ENCODE results near the gene FAM228B.
"Not testable (repeated sequence)": the region's sequence is repeated elsewhere in the genome, so short reads cannot be mapped to it uniquely, and the experiment has no call there.

The FAM228B gene

GRCh38 chr2:24123922-24124580 is 782 bp downstream of the FAM228B start:
- in situ Hi-C loops (cut with MboI; ENCODE audit: low pct_unique_long_range_greater_than_20kb, low sequenced_read_pairs, unreplicated experiment): no loop called here
- no peak for TF ChIP-seq CTCF (IDR thresholded peaks at IDR 0.05; ENCODE audit: extremely low read depth, insufficient read depth, missing control alignments)
- DNase-seq (ENCODE audit: low spot score): no peak

DNA sequence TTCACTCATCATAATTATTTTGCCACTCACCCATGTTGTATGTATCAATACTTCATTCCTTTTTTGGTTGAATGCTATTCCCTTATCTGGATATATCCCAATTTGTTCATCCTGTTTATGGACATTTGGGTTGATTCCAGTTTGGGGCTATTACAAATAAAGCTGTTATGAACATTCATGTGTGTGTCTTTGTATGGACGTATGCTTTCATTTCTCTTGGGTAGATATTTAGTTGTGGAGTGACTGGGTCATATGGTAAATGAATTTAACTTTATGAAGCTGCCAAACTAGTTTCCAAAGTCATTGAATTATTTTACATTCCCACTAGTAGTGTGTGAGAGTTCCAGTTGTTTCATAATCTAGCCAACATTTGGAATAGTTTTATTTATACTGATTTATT is 2.7 kb downstream of the FAM228B start:
- in situ Hi-C loops (cut with MboI; ENCODE audit: low pct_unique_long_range_greater_than_20kb, low sequenced_read_pairs, unreplicated experiment): no loop called here
- DNase-seq (ENCODE audit: low spot score): no peak

GRCh38 chr2:24132543-24132942 is 9.3 kb downstream of the FAM228B start:
- TF ChIP-seq CTCF (IDR thresholded peaks at IDR 0.05; ENCODE audit: extremely low read depth, insufficient read depth, missing control alignments): no peak
- no peak for DNase-seq (ENCODE audit: low spot score)
- in situ Hi-C loops (cut with MboI; ENCODE audit: low pct_unique_long_range_greater_than_20kb, low sequenced_read_pairs, unreplicated experiment): no loop called here

More for the DNA sequence above, 2.7 kb downstream of the FAM228B start:
- no peak for TF ChIP-seq CTCF (IDR thresholded peaks at IDR 0.05; ENCODE audit: extremely low read depth, insufficient read depth, missing control alignments)

GRCh38 chr2:24140305-24140704 is 17.0 kb downstream of the FAM228B start:
- in situ Hi-C loops (cut with MboI; ENCODE audit: low pct_unique_long_range_greater_than_20kb, low sequenced_read_pairs, unreplicated experiment); DNase-seq (ENCODE audit: low spot score): not testable (repeated sequence)

- in situ Hi-C loops (cut with MboI; ENCODE audit: low pct_unique_long_range_greater_than_20kb, low sequenced_read_pairs, unreplicated experiment): no loop called here
Observed at GRCh38 chr2:24147364-24147763, 24.1 kb downstream of the FAM228B start.

DNA sequence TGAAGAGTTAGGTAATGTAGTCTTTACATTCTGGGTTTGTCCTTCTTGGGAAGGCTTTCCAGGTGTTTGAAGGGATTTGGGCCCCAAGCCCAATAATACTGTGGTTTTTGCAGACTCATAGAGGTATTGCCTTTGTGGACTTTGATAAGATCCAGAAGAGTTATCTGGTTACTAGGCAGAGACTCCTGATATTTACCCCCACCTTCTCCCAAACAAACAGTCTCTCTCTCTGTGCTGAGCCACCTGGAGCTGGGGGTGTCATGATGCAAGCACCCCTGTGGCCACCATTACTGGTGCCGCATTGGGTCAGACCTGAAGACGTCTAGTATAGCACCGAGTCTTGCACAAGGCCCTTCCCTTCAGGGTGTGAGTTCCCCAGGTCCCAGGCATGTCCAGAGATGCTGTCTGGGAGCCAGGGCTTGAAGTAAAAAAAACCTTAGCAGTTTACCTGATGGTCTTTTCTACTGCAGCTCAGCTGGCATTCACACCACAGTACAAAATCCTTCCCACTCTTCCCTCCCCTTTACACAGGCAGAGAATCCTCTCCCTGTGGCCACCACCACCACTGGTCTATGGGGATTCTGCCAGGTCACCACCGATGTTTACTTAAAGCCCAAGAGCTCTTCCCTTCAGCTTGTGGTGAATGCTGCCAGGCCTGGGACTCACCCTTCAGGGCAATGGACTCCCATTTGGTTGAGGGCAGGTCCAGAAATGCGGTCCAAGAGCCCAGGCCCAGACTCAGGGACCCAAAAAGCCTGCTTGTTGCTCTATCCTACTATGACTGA is 29.3 kb downstream of the FAM228B start:
- no peak for DNase-seq (ENCODE audit: low spot score)
- TF ChIP-seq CTCF (IDR thresholded peaks at IDR 0.05; ENCODE audit: extremely low read depth, insufficient read depth, missing control alignments): no peak
- in situ Hi-C loops (cut with MboI; ENCODE audit: low pct_unique_long_range_greater_than_20kb, low sequenced_read_pairs, unreplicated experiment): no loop called here

More at GRCh38 chr2:24147364-24147763, 24.1 kb downstream of the FAM228B start:
- no peak for DNase-seq (ENCODE audit: low spot score)
- TF ChIP-seq CTCF (IDR thresholded peaks at IDR 0.05; ENCODE audit: extremely low read depth, insufficient read depth, missing control alignments): no peak

- no peak for TF ChIP-seq CTCF (IDR thresholded peaks at IDR 0.05; ENCODE audit: extremely low read depth, insufficient read depth, missing control alignments)
- no peak for DNase-seq (ENCODE audit: low spot score)
- in situ Hi-C loops (cut with MboI; ENCODE audit: low pct_unique_long_range_greater_than_20kb, low sequenced_read_pairs, unreplicated experiment): no loop called here
Observed at GRCh38 chr2:24153478-24153877, 30.2 kb downstream of the FAM228B start.
